Femur (tissue), 1 donor: ENCODE data around the gene MAGEA10.
"Not testable (repeated sequence)": the region's sequence is repeated elsewhere in the genome, so short reads cannot be mapped to it uniquely, and the experiment has no call there.

Experiments used
- DNase-seq: peaks from one replicate; pipeline ENCODE4 v3.0.0-alpha.2; 2017

Gene MAGEA10

GRCh38 chrX:152138388-152138784 is at the start of gene MAGEA10:
TSS of gene MAGEA10 (minus strand) at chrX:152138577. CDS start at chrX:152135620, 2,957 bp downstream.
- no peak for DNase-seq

- no peak for DNase-seq
Observed at GRCh38 chrX:152177497-152178269, 39.3 kb upstream of the MAGEA10 start.

GRCh38 chrX:152177052-152177451 is 38.7 kb upstream of the MAGEA10 start:
- no peak for DNase-seq

- not testable (repeated sequence) for DNase-seq
Observed at GRCh38 chrX:152175892-152176291, 37.5 kb upstream of the MAGEA10 start.

- DNase-seq, result not testable (repeated sequence)
Observed at GRCh38 chrX:152173923-152174322, 35.5 kb upstream of the MAGEA10 start.

- no peak for DNase-seq
Observed at GRCh38 chrX:152170621-152171020, 32.2 kb upstream of the MAGEA10 start.

GRCh38 chrX:152165033-152165743 is 26.8 kb upstream of the MAGEA10 start:
- DNase-seq, result no peak

- no peak for DNase-seq
Observed at GRCh38 chrX:152157042-152157441, 18.7 kb upstream of the MAGEA10 start.

GRCh38 chrX:152155766-152156310 is 17.5 kb upstream of the MAGEA10 start:
- DNase-seq, result no peak

- no peak for DNase-seq
Observed at GRCh38 chrX:152154050-152154449, 15.7 kb upstream of the MAGEA10 start.

- no peak for DNase-seq
Observed at GRCh38 chrX:152151256-152151655, 12.9 kb upstream of the MAGEA10 start.

GRCh38 chrX:152149648-152150047 is 11.3 kb upstream of the MAGEA10 start:
- DNase-seq, result no peak

GRCh38 chrX:152139589-152139988 is 1.2 kb upstream of the MAGEA10 start:
- no peak for DNase-seq

GRCh38 chrX:152137771-152138387 is 498 bp downstream of the MAGEA10 start:
- DNase-seq, result no peak

GRCh38 chrX:152136312-152136711 is 2.1 kb downstream of the MAGEA10 start:
- DNase-seq, result no peak

- no peak for DNase-seq
Observed at GRCh38 chrX:152131525-152131924, 6.9 kb downstream of the MAGEA10 start.

- not testable (repeated sequence) for DNase-seq
Observed at GRCh38 chrX:152129069-152129844, 9.1 kb downstream of the MAGEA10 start.

GRCh38 chrX:152117305-152117704 is 21.1 kb downstream of the MAGEA10 start:
- no peak for DNase-seq

GRCh38 chrX:152108527-152108926 is 29.9 kb downstream of the MAGEA10 start:
- DNase-seq, result no peak

- DNase-seq, result no peak
Observed at GRCh38 chrX:152103866-152104265, 34.5 kb downstream of the MAGEA10 start.

GRCh38 chrX:152086141-152086540 is 52.2 kb downstream of the MAGEA10 start:
- DNase-seq, result no peak
